IMR-90 (cell line): ENCODE results near the gene CCDC171. TPM values are rescaled to one million over a fixed set of nuclear protein-coding genes. Genes with fewer than 3 reads are reported as not detected.

Experiments
- ATAC-seq: fragments of 200-7000 bp; cut with Tn5 transposase; 2 replicates; pipeline ENCODE4 v1.9.1; 2020; ENCODE audit warnings: low read depth, mild to moderate bottlenecking, moderate library complexity
- BruUV-seq: library from RNA; stranded (reverse); fragments of 400-500 nt; replicated peaks from 2 replicates; lab custom pipeline; 2021; lab: Mats Ljungman, UMichigan
- CTCF ChIA-PET: fragments of 300-600 bp; formaldehyde crosslinking; extraction: SDS; loops from one replicate; lab custom pipeline; 2021; ENCODE audit warnings: antibody characterized with exemption; lab: Yijun Ruan, JAX
- POLR2A ChIA-PET: fragments of 300-600 bp; sonication (Branson Sonifier 250); formaldehyde crosslinking; loops from one replicate; lab custom pipeline; 2022; ENCODE audit warnings: antibody characterized with exemption; ENCODE audit not compliant: unreplicated experiment; lab: Charles Lee
- DNase-seq: peaks from one replicate; pipeline ENCODE4 v3.0.0; 2013
- H2AFZ ChIP-seq: replicated peaks from 2 replicates; pipeline ENCODE3; 2013; ENCODE audit warnings: low read length, mild to moderate bottlenecking; ENCODE audit not compliant: poor library complexity
- H2AK5ac ChIP-seq: 2 replicates; pipeline ENCODE4 v1.6.1; 2013; ENCODE audit warnings: low read depth, low read length, inconsistent platforms
- H2AK9ac ChIP-seq: replicated peaks from 2 replicates; pipeline ENCODE3; 2013; ENCODE audit warnings: mild to moderate bottlenecking, low read depth, low read length, moderate library complexity; ENCODE audit not compliant: poor library complexity
- H2BK120ac ChIP-seq: 2 replicates; pipeline ENCODE4 v1.6.1; 2013; ENCODE audit warnings: low read depth, low read length, inconsistent platforms
- H2BK15ac ChIP-seq: 3 replicates; pipeline ENCODE4 v1.6.1; 2013; ENCODE audit warnings: low read depth, low read length, inconsistent platforms
- H2BK20ac ChIP-seq: 2 replicates; pipeline ENCODE4 v1.6.1; 2013; ENCODE audit warnings: low read depth, mild to moderate bottlenecking, inconsistent platforms, low read length, moderate library complexity
- H2BK5ac ChIP-seq: 2 replicates; pipeline ENCODE4 v1.6.1; 2013; ENCODE audit warnings: mild to moderate bottlenecking, low read depth, low read length, inconsistent platforms; ENCODE audit not compliant: poor library complexity, severe bottlenecking
- H3K14ac ChIP-seq: replicated peaks from 2 replicates; pipeline ENCODE4 v1.6.1; 2013; ENCODE audit warnings: low read depth, low read length, inconsistent platforms
- H3K18ac ChIP-seq: 2 replicates; pipeline ENCODE4 v1.6.1; 2013; ENCODE audit warnings: low read depth, low read length, control low read depth
- H3K23ac ChIP-seq: 2 replicates; pipeline ENCODE4 v1.6.1; 2013; ENCODE audit warnings: low read depth, low read length, inconsistent platforms
- H3K27ac ChIP-seq: 2 replicates; pipeline ENCODE4 v1.5.1; 2013; ENCODE audit warnings: mild to moderate bottlenecking, control low read depth, low read length; ENCODE audit not compliant: insufficient read depth
- H3K27me3 ChIP-seq: 2 replicates; pipeline ENCODE4 v1.6.1; 2013; ENCODE audit warnings: low read length; ENCODE audit not compliant: control insufficient read depth, insufficient read depth
- H3K36me3 ChIP-seq: 2 replicates; pipeline ENCODE4 v1.6.1; 2013; ENCODE audit warnings: low read length, mixed read lengths; ENCODE audit not compliant: control insufficient read depth, insufficient read depth
- H3K4ac ChIP-seq: 2 replicates; pipeline ENCODE4 v1.6.1; 2013; ENCODE audit warnings: low read depth, low read length, inconsistent platforms
- H3K4me1 ChIP-seq: 2 replicates; pipeline ENCODE4 v1.6.1; 2013; ENCODE audit warnings: low read length, mixed read lengths; ENCODE audit not compliant: control insufficient read depth, insufficient read depth
- H3K4me2 ChIP-seq: 2 replicates; pipeline ENCODE4 v1.6.1; 2013; ENCODE audit warnings: low read depth, mild to moderate bottlenecking, control low read depth, low read length, moderate library complexity
- H3K4me3 ChIP-seq: 2 replicates; pipeline ENCODE4 v1.5.1; 2013; ENCODE audit warnings: low read depth, mild to moderate bottlenecking, control low read depth, low read length, moderate library complexity; ENCODE audit not compliant: insufficient read depth
- H3K56ac ChIP-seq: 2 replicates; pipeline ENCODE4 v1.6.1; 2013; ENCODE audit warnings: low read length, inconsistent platforms; ENCODE audit not compliant: insufficient read depth; ENCODE audit errors: extremely low read depth
- H3K79me1 ChIP-seq, 2 experiments: 2 replicates each; pipeline ENCODE4 v1.6.1; 2013; ENCODE audit warnings: low read length in 2 of 2, inconsistent platforms in 1 of 2, low read depth in 1 of 2
- H3K9ac ChIP-seq: 2 replicates; pipeline ENCODE4 v1.6.1; 2013; ENCODE audit warnings: low read depth, low read length, control low read depth
- H3K9me1 ChIP-seq: 2 replicates; pipeline ENCODE4 v1.6.1; 2013; ENCODE audit warnings: low read length, inconsistent platforms; ENCODE audit not compliant: insufficient read depth
- H3K9me3 ChIP-seq: 2 replicates; pipeline ENCODE4 v1.6.1; 2013; ENCODE audit warnings: low read length; ENCODE audit not compliant: control insufficient read depth, insufficient read depth
- H4K20me1 ChIP-seq: 2 replicates; pipeline ENCODE4 v1.6.1; 2013; ENCODE audit warnings: low read length, inconsistent platforms; ENCODE audit not compliant: insufficient read depth
- H4K5ac ChIP-seq: 2 replicates; pipeline ENCODE4 v1.6.1; 2013; ENCODE audit warnings: mild to moderate bottlenecking, low read depth, low read length, control low read depth
- H4K8ac ChIP-seq, 2 experiments: 2 replicates each; pipeline ENCODE4 v1.6.1; 2013; ENCODE audit warnings: low read depth in 2 of 2, low read length in 2 of 2, control low read depth in 1 of 2, inconsistent platforms in 1 of 2
- H4K91ac ChIP-seq: 2 replicates; pipeline ENCODE4 v1.6.1; 2013; ENCODE audit warnings: low read depth, low read length, inconsistent platforms; ENCODE audit not compliant: insufficient read depth
- BHLHE40 ChIP-seq: fragments of 150-350 bp; IDR thresholded peaks from 2 replicates; pipeline ENCODE4 v1.6.1; 2016; ENCODE audit warnings: mild to moderate bottlenecking, low read depth, low read length
- CEBPB ChIP-seq: IDR thresholded peaks from 2 replicates; pipeline ENCODE4 v1.6.1; 2012; ENCODE audit warnings: low read depth, low read length, improper control_type of control experiment
- CHD1 ChIP-seq: IDR thresholded peaks from 2 replicates; pipeline ENCODE4 v1.6.1; 2012; ENCODE audit warnings: low read depth, low read length, improper control_type of control experiment
- FOS ChIP-seq: fragments of 150-350 bp; IDR thresholded peaks from 2 replicates; pipeline ENCODE4 v1.6.1; 2016; ENCODE audit warnings: low read depth, low read length
- MAFK ChIP-seq: IDR thresholded peaks from 2 replicates; pipeline ENCODE4 v1.6.1; 2012; ENCODE audit warnings: low read depth, low read length, improper control_type of control experiment
- MAZ ChIP-seq: IDR thresholded peaks from 2 replicates; pipeline ENCODE4 v1.6.1; 2012; ENCODE audit warnings: low read depth, mild to moderate bottlenecking, low read length, improper control_type of control experiment, moderate library complexity, borderline replicate concordance
- MXI1 ChIP-seq: IDR thresholded peaks from 2 replicates; pipeline ENCODE4 v1.6.1; 2012; ENCODE audit warnings: low read depth, mild to moderate bottlenecking, low read length, moderate library complexity, borderline replicate concordance
- RAD21 ChIP-seq: IDR thresholded peaks from 2 replicates; pipeline ENCODE4 v1.6.1; 2012; ENCODE audit warnings: low read length, improper control_type of control experiment
- RCOR1 ChIP-seq: IDR thresholded peaks from 2 replicates; pipeline ENCODE4 v1.6.1; 2012; ENCODE audit warnings: mild to moderate bottlenecking, low read length, improper control_type of control experiment; ENCODE audit not compliant: insufficient replicate concordance
- RFX5 ChIP-seq: IDR thresholded peaks from 2 replicates; pipeline ENCODE4 v1.8.0; 2012; ENCODE audit warnings: low read depth, mild to moderate bottlenecking, low read length, moderate library complexity
- SMC3 ChIP-seq: fragments of 150-350 bp; IDR thresholded peaks from 2 replicates; pipeline ENCODE4 v1.6.1; 2016; ENCODE audit warnings: low read depth, mild to moderate bottlenecking, antibody characterized with exemption, low read length, moderate library complexity
- WGBS, 2 experiments: methylation state at CpG; one replicate each; pipeline versions ENCODE4 v1.1.5 to v1.1.7; 2013; ENCODE audit warnings: missing lambda C conversion rate in 2 of 2; ENCODE audit not compliant: insufficient read length in 1 of 2; ENCODE audit errors: extremely low coverage in 2 of 2; 5-methylcytosine and 5-hydroxymethylcytosine counted together
- dilution Hi-C: fragments of 300-500 bp; cut with HindIII; formaldehyde crosslinking; loops from one replicate; pipeline ENCODE4 v1.14.3; 2018; ENCODE audit warnings: low sequenced_read_pairs; ENCODE audit not compliant: unreplicated experiment
- in situ Hi-C: fragments of 300-500 bp; cut with MboI; formaldehyde crosslinking; loops from 3 replicates; pipeline ENCODE4 v1.14.3; 2019; ENCODE audit warnings: low sequenced_read_pairs, inconsistent platforms, mixed read lengths
- intact Hi-C: fragments of 100-400 bp; cut with micrococcal nuclease; formaldehyde crosslinking; loops from 2 replicates; pipeline ENCODE4 v1.10.0; 2022
- polyA plus RNA-seq, 3 experiments: library from polyadenylated mRNA; depleted of rRNA; stranded (reverse); fragments of >200 nt; gene quantifications; 2 replicates each; pipeline ENCODE4 v1.2.3, GENCODE V29; 2012; ENCODE audit warnings: low replicate concordance in 1 of 3
- total RNA-seq: library from RNA; depleted of rRNA; stranded (reverse); fragments of >200 nt; gene quantifications from 2 replicates; pipeline ENCODE4 v1.2.3, GENCODE V29; 2012
- TF ChIP-seq, protein P1 (sequence below): fragments of 150-350 bp; IDR thresholded peaks from 2 replicates; pipeline ENCODE4 v1.6.1; 2016; ENCODE audit warnings: low read depth, mild to moderate bottlenecking, low read length, moderate library complexity, borderline replicate concordance
- TF ChIP-seq, protein P2 (sequence below): conservative IDR thresholded peaks from 2 replicates; pipeline ENCODE4 v1.5.1; 2012; ENCODE audit warnings: mild to moderate bottlenecking, low read depth, low read length, improper control_type of control experiment
- TF ChIP-seq, protein P3 (sequence below): fragments of 150-350 bp; IDR thresholded peaks from 2 replicates; pipeline ENCODE4 v1.6.1; 2017; ENCODE audit warnings: mild to moderate bottlenecking, antibody characterized with exemption, low read length, low read depth

The CCDC171 gene
- total and polyA plus RNA-seq, 2 of the 4 experiments (the other 2 are of a cell fraction): 0.63 to 2.2 TPM

DNA sequence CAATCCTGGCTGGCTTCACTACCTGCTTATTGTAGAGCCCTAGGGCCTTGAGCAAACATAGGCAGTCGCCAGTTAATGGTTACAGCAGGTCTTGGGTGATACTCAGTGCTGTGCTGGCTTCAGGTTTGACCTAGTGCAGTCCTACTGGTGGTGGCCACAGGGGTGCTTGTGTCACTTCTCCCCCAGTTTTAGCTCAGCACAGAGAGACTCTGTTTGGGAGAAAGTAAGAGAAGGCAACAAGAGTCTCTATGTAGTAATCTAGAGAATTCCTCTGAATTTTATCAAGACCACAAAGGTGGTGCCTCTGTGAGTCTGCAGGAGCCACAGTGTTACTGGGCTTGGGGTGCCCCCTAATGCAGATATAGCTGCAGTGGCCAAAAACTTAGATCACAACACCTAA lies 165.6 kb downstream of the CCDC171 start:
- BruUV-seq: no TSS peak
- ATAC-seq (no peak), DNase-seq (no peak)
- H3K23ac ChIP-seq: no peak overlapping the region
- no peaks in the 10 kb centered on the region for H3K79me1 ChIP-seq
- no peak overlapping the region for H2BK20ac ChIP-seq
- ChIA-PET POLR2A (no interaction called here), CTCF (no interaction called here)
- no peak overlapping the region for H4K8ac ChIP-seq
- TF ChIP-seq, protein P1, sequence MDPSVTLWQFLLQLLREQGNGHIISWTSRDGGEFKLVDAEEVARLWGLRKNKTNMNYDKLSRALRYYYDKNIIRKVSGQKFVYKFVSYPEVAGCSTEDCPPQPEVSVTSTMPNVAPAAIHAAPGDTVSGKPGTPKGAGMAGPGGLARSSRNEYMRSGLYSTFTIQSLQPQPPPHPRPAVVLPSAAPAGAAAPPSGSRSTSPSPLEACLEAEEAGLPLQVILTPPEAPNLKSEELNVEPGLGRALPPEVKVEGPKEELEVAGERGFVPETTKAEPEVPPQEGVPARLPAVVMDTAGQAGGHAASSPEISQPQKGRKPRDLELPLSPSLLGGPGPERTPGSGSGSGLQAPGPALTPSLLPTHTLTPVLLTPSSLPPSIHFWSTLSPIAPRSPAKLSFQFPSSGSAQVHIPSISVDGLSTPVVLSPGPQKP: no peak
- no peak for TF ChIP-seq MAFK
- TF ChIP-seq MAZ: no peak
- no peak for TF ChIP-seq MXI1
- TF ChIP-seq, protein P2, sequence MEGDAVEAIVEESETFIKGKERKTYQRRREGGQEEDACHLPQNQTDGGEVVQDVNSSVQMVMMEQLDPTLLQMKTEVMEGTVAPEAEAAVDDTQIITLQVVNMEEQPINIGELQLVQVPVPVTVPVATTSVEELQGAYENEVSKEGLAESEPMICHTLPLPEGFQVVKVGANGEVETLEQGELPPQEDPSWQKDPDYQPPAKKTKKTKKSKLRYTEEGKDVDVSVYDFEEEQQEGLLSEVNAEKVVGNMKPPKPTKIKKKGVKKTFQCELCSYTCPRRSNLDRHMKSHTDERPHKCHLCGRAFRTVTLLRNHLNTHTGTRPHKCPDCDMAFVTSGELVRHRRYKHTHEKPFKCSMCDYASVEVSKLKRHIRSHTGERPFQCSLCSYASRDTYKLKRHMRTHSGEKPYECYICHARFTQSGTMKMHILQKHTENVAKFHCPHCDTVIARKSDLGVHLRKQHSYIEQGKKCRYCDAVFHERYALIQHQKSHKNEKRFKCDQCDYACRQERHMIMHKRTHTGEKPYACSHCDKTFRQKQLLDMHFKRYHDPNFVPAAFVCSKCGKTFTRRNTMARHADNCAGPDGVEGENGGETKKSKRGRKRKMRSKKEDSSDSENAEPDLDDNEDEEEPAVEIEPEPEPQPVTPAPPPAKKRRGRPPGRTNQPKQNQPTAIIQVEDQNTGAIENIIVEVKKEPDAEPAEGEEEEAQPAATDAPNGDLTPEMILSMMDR: no peak
- no peak for TF ChIP-seq RAD21
- TF ChIP-seq FOS: no peak
- TF ChIP-seq SMC3: no peak
- TF ChIP-seq, protein P3, sequence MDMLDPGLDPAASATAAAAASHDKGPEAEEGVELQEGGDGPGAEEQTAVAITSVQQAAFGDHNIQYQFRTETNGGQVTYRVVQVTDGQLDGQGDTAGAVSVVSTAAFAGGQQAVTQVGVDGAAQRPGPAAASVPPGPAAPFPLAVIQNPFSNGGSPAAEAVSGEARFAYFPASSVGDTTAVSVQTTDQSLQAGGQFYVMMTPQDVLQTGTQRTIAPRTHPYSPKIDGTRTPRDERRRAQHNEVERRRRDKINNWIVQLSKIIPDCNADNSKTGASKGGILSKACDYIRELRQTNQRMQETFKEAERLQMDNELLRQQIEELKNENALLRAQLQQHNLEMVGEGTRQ: no peak
- no peak for TF ChIP-seq CEBPB
- no peak for TF ChIP-seq CHD1
- no peak for TF ChIP-seq BHLHE40
- no peak for TF ChIP-seq RFX5
- TF ChIP-seq RCOR1: no peak
- no peaks in the 10 kb centered on the region for H3K27me3 ChIP-seq
- H4K20me1 ChIP-seq: no peaks in the 10 kb centered on the region
- no peak overlapping the region for H4K91ac ChIP-seq
- 20% methylated on average over 1 of the region's 1 CpG; no CpG with 5 or more reads in 1 of the 2 experiments for WGBS, 2 experiments
- H3K14ac ChIP-seq: no peak overlapping the region
- no peak overlapping the region for H3K4me3 ChIP-seq
- H3K4ac ChIP-seq: no peak overlapping the region
- in situ Hi-C loops (no loop called here), intact Hi-C loops (no loop called here), dilution Hi-C loops (no loop called here)
- H3K4me1 ChIP-seq: peaks cover 4% of the 10 kb centered on the region; the same call in 1 of the 2 replicates
- H2BK15ac ChIP-seq: no peak overlapping the region
- no peak overlapping the region for H4K5ac ChIP-seq
- no peaks in the 10 kb centered on the region for H3K36me3 ChIP-seq
- H2AK9ac ChIP-seq: no peak overlapping the region
- no peak overlapping the region for H2BK120ac ChIP-seq
- H2BK5ac ChIP-seq: no peak overlapping the region
- no peak overlapping the region for H3K4me2 ChIP-seq
- no peak overlapping the region for H2AK5ac ChIP-seq
- H3K9me1 ChIP-seq: no peaks in the 10 kb centered on the region
- no peak overlapping the region for H3K56ac ChIP-seq
- no peak overlapping the region for H3K9ac ChIP-seq
- no peaks in the 10 kb centered on the region for H3K9me3 ChIP-seq
- H3K27ac ChIP-seq: no peak overlapping the region
- H2AFZ ChIP-seq: no peak overlapping the region
- H3K18ac ChIP-seq: no peak overlapping the region
